Measurements from ENCODE around the gene CADM1. TPM values are rescaled to one million over a fixed set of nuclear protein-coding genes. Genes with fewer than 3 reads are reported as not detected.

The CADM1 gene
- total and polyA plus RNA-seq, 2 donors (not counting 3 experiments of a cell fraction or from before 2014, with no cell fraction given) = 0.52 to 2.6 TPM

DNA sequence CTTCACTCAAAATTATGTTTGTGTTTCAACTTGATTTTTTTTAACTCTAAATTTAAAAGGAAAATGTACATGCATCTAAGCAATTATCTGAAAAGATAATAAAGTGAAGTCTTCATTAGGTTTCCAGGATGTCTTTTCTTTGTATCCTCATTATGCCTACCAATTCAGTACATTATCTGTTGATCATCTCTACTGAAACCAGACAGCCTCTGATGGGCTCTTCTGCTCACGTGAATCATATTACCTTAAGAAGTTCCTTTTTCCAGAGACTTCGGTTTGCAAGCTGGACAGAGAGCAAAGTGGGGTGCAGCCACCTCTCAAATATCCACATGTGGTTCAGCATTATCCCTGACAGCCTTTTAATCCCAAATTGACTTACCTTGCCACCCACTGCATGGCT lies 158.4 kb downstream of the CADM1 start:
- no peak overlapping the region for H3K27ac ChIP-seq (ENCODE audit: insufficient read depth, low read depth, low read length)

More for the DNA sequence above, 158.4 kb downstream of the CADM1 start:
- ChIA-PET POLR2A (no interaction called here), CTCF (interaction anchor here (1.0 kb wide), 1 partner anchor 11 kb away, joined by 4 read pairs; no protein-coding TSS in a partner anchor)
- H3K36me3 ChIP-seq (ENCODE audit: control insufficient read depth in 2 of 2, extremely low read depth in 1 of 2, insufficient read depth in 2 of 2, low read length in 2 of 2) = no peaks in the 10 kb centered on the region
- H3K79me2 ChIP-seq (ENCODE audit: control insufficient read depth, insufficient read depth, low read length) = no peaks in the 10 kb centered on the region
- H3K9ac ChIP-seq (replicated peaks; ENCODE audit: extremely low read depth, insufficient read depth, low read length) = no peak overlapping the region
- H3K27me3 ChIP-seq (ENCODE audit: control insufficient read depth in 2 of 2, insufficient read depth in 2 of 2, low read length in 2 of 2) = no peaks in the 10 kb centered on the region
- no peaks in the 10 kb centered on the region for H3K9me1 ChIP-seq (replicated peaks; ENCODE audit: control insufficient read depth, extremely low read depth, insufficient read depth, low read length)
- intact Hi-C loops (cut with micrococcal nuclease) (no loop called here), dilution Hi-C loops (cut with MboI; ENCODE audit: extremely low pct_ligation_motif_present, low sequenced_read_pairs) (no loop called here)
- no peaks in the 10 kb centered on the region for H3K4me1 ChIP-seq (ENCODE audit: control insufficient read depth, extremely low read depth, insufficient read depth, low read length)
- no peaks in the 10 kb centered on the region for H4K20me1 ChIP-seq (replicated peaks; ENCODE audit: control insufficient read depth, extremely low read depth, insufficient read depth, low read length)
- TF ChIP-seq, protein P1, sequence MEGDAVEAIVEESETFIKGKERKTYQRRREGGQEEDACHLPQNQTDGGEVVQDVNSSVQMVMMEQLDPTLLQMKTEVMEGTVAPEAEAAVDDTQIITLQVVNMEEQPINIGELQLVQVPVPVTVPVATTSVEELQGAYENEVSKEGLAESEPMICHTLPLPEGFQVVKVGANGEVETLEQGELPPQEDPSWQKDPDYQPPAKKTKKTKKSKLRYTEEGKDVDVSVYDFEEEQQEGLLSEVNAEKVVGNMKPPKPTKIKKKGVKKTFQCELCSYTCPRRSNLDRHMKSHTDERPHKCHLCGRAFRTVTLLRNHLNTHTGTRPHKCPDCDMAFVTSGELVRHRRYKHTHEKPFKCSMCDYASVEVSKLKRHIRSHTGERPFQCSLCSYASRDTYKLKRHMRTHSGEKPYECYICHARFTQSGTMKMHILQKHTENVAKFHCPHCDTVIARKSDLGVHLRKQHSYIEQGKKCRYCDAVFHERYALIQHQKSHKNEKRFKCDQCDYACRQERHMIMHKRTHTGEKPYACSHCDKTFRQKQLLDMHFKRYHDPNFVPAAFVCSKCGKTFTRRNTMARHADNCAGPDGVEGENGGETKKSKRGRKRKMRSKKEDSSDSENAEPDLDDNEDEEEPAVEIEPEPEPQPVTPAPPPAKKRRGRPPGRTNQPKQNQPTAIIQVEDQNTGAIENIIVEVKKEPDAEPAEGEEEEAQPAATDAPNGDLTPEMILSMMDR (IDR thresholded peaks at IDR 0.05; ENCODE audit: extremely low read depth in 1 of 2, insufficient read depth in 1 of 2, low read depth in 1 of 2, low read length in 2 of 2) = no peak
- TF ChIP-seq POLR2A (IDR thresholded peaks at IDR 0.05; ENCODE audit: low read depth, low read length) (no peak), GATA2 (IDR thresholded peaks at IDR 0.05; ENCODE audit: insufficient read depth, insufficient read length, low read depth, low read length) (no peak), MYC (IDR thresholded peaks at IDR 0.05; ENCODE audit: low read depth, low read length) (no peak), EZH2 (IDR thresholded peaks at IDR 0.05; ENCODE audit: borderline replicate concordance, low read depth, low read length, severe bottlenecking) (no peak), POLR2AphosphoS5 (IDR thresholded peaks at IDR 0.05; ENCODE audit: insufficient read depth, low read depth, low read length) (no peak), FOS (IDR thresholded peaks at IDR 0.05; ENCODE audit: borderline replicate concordance, insufficient read depth, low read length) (no peak), JUN (IDR thresholded peaks at IDR 0.05; ENCODE audit: borderline replicate concordance, insufficient read depth, insufficient read length, low read depth) (no peak)
- TF ChIP-seq, protein P2, sequence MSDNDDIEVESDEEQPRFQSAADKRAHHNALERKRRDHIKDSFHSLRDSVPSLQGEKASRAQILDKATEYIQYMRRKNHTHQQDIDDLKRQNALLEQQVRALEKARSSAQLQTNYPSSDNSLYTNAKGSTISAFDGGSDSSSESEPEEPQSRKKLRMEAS (IDR thresholded peaks at IDR 0.05; ENCODE audit: insufficient read depth, insufficient read length) = no peak
- no peak overlapping the region for H3K4me2 ChIP-seq (ENCODE audit: insufficient read depth, low read length)
- no peak overlapping the region for H3K4me3 ChIP-seq (replicated peaks in 1 of 3; ENCODE audit: insufficient read depth in 1 of 3, low read depth in 1 of 3, low read length in 3 of 3)
- no peak for DNase-seq (ENCODE audit: low read depth, low spot score)
- no peak for FAIRE-seq
- BruUV-seq (replicated peaks) = no TSS peak
- no peak overlapping the region for H2AFZ ChIP-seq (ENCODE audit: low read depth, low read length)
- H3K9me3 ChIP-seq (replicated peaks; ENCODE audit: control insufficient read depth, insufficient read depth, low read length) = no peaks in the 10 kb centered on the region
